Astrocyte of the cerebellum (primary cell): ENCODE results near the gene HAUS7.

Experiments
- DNase-seq: peaks from one replicate; pipeline ENCODE4 v3.0.0-alpha.2; 2011; ENCODE audit warnings: low read depth
- H3K4me3 ChIP-seq: 2 replicates; pipeline ENCODE4 v1.5.1; 2011; ENCODE audit warnings: mild to moderate bottlenecking, low read depth, low read length, moderate library complexity
- CTCF ChIP-seq: IDR thresholded peaks from 2 replicates; pipeline ENCODE4 v1.5.1; 2012; ENCODE audit warnings: low read length, low read depth, moderate library complexity, mild to moderate bottlenecking; ENCODE audit errors: missing control alignments
- in situ Hi-C: cut with HindIII; loops from 2 replicates; pipeline ENCODE4 v1.10.0; 2017; ENCODE audit warnings: low sequenced_read_pairs

Gene HAUS7

DNA sequence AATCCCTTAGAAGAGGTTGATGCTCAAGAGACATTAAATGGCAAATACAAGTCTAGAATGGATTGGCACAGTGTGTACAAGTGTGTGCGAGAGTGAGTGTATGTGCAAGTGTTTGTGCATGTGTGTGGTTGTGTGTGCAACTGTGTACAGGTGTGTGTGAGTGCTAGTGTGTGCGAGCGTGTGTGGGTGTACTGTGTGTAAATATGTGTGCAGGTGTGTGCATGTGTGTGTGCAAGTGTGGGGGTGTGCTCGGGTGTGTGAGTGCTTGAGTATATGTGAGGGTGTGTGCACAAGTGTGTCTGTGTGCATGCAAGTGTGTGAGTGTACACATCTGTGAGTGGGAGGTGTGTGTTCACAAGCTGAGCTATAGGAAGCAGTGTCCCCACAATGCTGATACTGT lies 30.4 kb downstream of the HAUS7 start:
- no peak overlapping the region for H3K4me3 ChIP-seq
- DNase-seq = no peak
- no peak for TF ChIP-seq CTCF
- in situ Hi-C loops = no loop called here

- no peak overlapping the region for H3K4me3 ChIP-seq
- in situ Hi-C loops = no loop called here
- DNase-seq = no peak
- peak; percentile 45 for TF ChIP-seq CTCF
Observed at GRCh38 chrX:153438532-153438931, 31.8 kb downstream of the HAUS7 start.

- TF ChIP-seq CTCF = no peak
- H3K4me3 ChIP-seq = no peak overlapping the region
- in situ Hi-C loops = no loop called here
- DNase-seq = no peak
Observed at GRCh38 chrX:153435845-153436244, 34.5 kb downstream of the HAUS7 start.

DNA sequence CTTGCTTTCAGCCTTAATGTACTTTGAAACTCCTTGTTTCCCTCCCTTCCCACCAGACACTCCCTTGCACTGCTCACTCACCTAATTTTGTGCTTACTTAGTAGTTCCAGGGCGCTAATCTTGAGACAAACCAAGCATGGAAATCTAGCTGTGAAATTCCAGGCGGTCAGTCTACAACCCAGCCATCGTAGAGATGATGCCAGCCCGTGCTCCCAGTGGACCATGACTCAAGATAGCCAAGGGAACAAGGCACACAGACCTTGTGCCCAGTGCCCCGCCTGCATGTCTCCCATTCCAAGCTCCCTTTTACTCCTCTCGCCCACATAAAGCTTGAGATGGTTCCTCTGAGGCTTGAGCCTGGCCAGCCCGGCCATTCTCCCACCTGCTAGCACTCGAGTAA lies 35.6 kb downstream of the HAUS7 start:
- in situ Hi-C loops = no loop called here
- H3K4me3 ChIP-seq = no peak overlapping the region
- DNase-seq = no peak
- no peak for TF ChIP-seq CTCF

DNA sequence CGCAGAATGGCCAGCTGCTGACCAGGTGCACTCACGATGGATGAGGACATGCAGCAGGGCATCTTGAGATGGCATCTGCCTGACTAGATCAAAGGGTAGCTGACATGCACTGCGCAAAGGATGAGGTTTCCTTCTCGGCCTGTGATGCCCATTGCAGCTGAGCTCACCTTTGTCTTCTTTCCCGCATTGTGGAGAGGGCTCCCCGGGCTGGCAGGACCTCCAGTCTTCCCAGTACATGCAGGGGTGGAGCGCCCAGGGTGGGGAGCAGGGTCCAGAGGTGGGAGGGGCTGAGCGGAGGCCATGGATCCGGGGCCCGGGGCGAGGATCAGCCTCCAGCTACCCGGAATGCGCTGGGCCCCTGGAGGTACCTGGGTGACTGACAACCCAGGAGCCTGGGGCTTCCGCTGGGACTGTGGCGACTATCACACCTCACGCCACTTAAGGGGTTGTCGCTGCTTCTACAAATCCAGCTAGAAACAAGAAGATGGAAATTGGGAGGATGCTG lies 36.5 kb downstream of the HAUS7 start:
- in situ Hi-C loops = no loop called here
- no peak overlapping the region for H3K4me3 ChIP-seq
- no peak for TF ChIP-seq CTCF
- DNase-seq = no peak

DNA sequence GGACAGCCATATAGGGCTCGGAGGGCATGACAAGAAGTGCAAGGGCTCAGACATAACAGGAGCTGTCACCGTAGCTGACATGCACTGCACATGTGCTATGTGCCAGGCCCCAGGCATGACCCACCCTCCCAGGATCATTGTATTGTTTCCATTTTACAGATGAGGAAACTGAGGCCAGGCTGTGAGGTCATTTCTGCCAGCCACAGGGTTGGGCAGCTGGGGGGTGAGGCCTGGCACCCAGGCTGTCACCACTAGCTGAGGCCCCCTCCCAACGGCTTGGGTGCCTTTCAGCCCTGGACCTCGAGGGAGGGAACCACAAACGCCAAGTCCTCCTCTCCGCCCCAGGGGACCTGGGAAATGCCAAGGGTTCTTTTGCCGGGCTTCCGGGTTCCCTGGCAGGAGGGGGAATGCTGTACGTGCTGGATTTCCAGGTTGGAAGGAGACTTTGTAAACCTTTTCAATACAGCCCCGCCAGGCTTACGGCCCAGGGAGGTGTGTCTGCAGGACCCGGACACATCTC lies 37.2 kb downstream of the HAUS7 start:
- no peak overlapping the region for H3K4me3 ChIP-seq
- in situ Hi-C loops = no loop called here
- no peak for DNase-seq
- TF ChIP-seq CTCF = no peak
